Measurements from ENCODE around the gene SLC4A1AP. TPM values are rescaled to one million over a fixed set of nuclear protein-coding genes. Genes with fewer than 3 reads are reported as not detected.
A peak's percentile ranks its signal among the peaks of the same experiment; 100 is the strongest.

Gene SLC4A1AP
- total RNA-seq, 2 experiments from 2014 or later = 25.1 to 27.4 TPM

DNA sequence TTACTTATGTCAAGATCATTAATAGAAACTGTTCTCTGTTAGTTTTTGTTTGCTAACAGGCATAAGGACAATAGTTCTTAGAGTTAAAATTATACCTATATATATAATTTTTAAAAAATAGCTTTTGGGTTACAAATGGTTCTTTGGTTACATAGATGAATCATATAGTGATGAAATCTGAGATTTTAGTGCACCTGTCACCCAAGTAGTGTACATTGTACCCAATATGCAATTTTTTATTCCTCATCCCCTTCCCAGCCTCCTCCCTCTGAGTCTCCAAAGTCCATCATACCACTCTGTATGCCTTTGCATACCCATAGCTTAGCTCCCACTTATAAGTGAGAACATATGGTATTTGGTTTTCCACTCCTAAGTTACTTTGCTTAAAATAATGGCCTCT lies 26.4 kb downstream of the SLC4A1AP start:
- no peaks in the 10 kb centered on the region for H3K9me3 Mint-ChIP-seq
- H3K4me3 Mint-ChIP-seq = no peak overlapping the region
- DNase-seq (no peak), ATAC-seq (ENCODE audit: low read depth) (no peak)
- POLR2A ChIA-PET = no interaction called here
- peaks cover 8% of the 10 kb centered on the region for H3K4me1 Mint-ChIP-seq
- H3K36me3 Mint-ChIP-seq = peaks cover 22% of the 10 kb centered on the region
- no peaks in the 10 kb centered on the region for H3K27me3 Mint-ChIP-seq
- no peak overlapping the region for H3K27ac Mint-ChIP-seq

DNA sequence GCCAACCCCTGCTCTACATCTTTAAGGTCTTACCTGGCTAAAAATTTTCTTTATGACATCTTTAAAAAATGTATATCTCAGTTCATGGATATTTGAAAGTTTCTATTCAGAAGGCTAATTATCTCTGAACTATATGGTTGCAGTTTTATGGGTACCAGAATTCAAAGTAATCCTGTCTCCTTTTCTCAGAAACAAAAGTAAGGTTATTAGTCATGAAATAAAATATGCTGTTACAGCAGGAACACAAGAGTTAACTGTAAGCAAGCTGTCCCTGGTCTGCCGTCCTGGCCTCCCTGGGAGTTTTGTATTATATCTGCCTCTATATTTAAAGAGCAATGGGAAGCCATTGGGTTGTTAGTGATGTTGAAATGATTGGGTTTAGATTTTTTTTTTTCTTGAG lies 34.0 kb downstream of the SLC4A1AP start:
- no peaks in the 10 kb centered on the region for H3K9me3 Mint-ChIP-seq
- H3K27me3 Mint-ChIP-seq = no peaks in the 10 kb centered on the region
- H3K4me3 Mint-ChIP-seq = no peak overlapping the region
- DNase-seq = no peak
- H3K36me3 Mint-ChIP-seq = peaks cover 18% of the 10 kb centered on the region
- ATAC-seq (ENCODE audit: low read depth) = no peak
- no peak overlapping the region for H3K27ac Mint-ChIP-seq
- H3K4me1 Mint-ChIP-seq = peaks cover 4% of the 10 kb centered on the region
- POLR2A ChIA-PET = no interaction called here

DNA sequence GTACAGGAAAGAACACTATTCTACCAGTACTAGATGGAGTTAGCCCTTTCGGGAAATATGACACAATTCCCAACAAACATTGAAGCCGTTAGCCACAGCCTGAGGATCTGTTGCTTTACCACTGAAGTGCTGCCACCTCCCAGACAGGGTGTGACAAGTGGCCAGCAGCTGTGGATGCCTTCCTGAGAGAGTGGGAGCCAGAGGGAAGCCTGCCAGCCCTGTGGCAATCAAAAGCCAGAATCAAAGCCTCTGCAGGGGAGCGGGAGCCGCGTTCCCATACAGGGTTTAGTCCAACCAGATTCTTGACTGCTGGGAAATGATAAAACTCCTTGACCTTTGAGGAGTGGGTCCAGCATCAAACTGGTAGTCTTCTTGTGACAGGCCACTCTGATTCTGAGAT lies 38.0 kb downstream of the SLC4A1AP start:
- H3K9me3 Mint-ChIP-seq = no peaks in the 10 kb centered on the region
- peaks cover 11% of the 10 kb centered on the region for H3K4me1 Mint-ChIP-seq
- H3K36me3 Mint-ChIP-seq = peaks cover 6% of the 10 kb centered on the region
- POLR2A ChIA-PET = no interaction called here
- H3K27ac Mint-ChIP-seq = no peak overlapping the region
- no peaks in the 10 kb centered on the region for H3K27me3 Mint-ChIP-seq
- H3K4me3 Mint-ChIP-seq = no peak overlapping the region
- DNase-seq (no peak), ATAC-seq (ENCODE audit: low read depth) (no peak)

DNA sequence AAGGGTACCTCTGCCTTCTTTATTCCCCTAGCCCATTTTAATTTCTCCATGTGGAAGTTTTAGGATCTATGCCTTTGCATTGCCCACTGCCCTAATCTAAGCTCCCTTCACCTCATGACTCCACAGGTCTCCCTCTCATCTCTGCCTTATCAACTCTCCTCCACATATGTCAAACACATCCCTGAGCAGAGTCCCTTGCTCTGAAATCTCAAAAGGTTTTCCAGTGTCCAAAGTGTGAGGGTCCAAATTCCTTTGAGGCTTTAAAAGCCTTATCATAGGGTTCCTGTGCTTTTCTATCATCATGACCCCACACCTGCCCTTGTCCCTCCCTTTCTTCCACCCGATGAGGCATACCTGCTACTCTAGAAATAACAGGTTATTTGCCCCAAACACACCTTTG lies 38.6 kb downstream of the SLC4A1AP start:
- peaks cover 5% of the 10 kb centered on the region for H3K36me3 Mint-ChIP-seq
- H3K27ac Mint-ChIP-seq = no peak overlapping the region
- POLR2A ChIA-PET = no interaction called here
- no peaks in the 10 kb centered on the region for H3K9me3 Mint-ChIP-seq
- DNase-seq (no peak), ATAC-seq (ENCODE audit: low read depth) (no peak)
- no peak overlapping the region for H3K4me3 Mint-ChIP-seq
- H3K4me1 Mint-ChIP-seq = peaks cover 11% of the 10 kb centered on the region
- H3K27me3 Mint-ChIP-seq = no peaks in the 10 kb centered on the region

DNA sequence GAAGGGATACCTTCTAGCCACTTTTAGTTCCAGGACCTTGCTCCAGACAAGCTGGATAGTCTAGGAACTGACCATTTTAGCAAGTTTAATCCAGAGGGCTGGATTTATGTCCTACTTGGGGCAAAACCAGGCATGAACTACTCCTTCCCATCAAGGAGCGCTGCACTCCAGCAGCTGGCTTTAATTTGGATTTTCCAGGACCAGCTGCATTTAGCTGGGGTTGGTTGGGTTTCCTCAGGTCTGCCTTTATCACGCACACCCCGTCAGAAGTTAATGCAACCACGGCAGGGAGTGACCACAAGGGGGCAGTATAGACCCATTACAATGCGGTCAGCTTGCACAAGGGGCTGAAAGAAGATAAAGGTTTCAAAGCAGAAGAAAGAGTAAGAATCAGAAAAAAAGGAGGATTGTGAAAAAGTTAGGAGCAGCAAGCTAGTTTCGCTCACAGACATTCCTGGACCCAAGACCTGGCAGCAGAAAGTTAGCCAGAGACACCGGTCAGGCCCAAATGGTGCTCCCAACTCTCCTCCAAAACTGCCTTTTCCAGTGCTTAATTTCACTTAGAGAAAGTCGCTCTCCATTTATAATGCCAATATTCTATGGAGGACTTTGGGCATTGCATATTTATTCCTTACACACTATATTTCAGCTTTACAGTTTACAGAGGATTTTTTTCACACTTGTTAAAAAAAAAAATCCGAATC lies 40.1 kb downstream of the SLC4A1AP start:
- DNase-seq (peak; percentile 79), ATAC-seq (ENCODE audit: low read depth) (peak; percentile 83)
- Mint-ChIP-seq H3K4me3 (no peak overlapping the region), H3K36me3 (no peaks in the 10 kb centered on the region), H3K27ac (peak overlapping the region; percentile 12), H3K27me3 (peaks cover 4% of the 10 kb centered on the region), H3K9me3 (no peaks in the 10 kb centered on the region), H3K4me1 (peaks cover 7% of the 10 kb centered on the region)
- POLR2A ChIA-PET = interaction anchor here (0.7 to 1.7 kb wide), 3 partner anchors 14 to 429 kb away, joined by 3 to 5 read pairs (median 3); no protein-coding TSS in a partner anchor

DNA sequence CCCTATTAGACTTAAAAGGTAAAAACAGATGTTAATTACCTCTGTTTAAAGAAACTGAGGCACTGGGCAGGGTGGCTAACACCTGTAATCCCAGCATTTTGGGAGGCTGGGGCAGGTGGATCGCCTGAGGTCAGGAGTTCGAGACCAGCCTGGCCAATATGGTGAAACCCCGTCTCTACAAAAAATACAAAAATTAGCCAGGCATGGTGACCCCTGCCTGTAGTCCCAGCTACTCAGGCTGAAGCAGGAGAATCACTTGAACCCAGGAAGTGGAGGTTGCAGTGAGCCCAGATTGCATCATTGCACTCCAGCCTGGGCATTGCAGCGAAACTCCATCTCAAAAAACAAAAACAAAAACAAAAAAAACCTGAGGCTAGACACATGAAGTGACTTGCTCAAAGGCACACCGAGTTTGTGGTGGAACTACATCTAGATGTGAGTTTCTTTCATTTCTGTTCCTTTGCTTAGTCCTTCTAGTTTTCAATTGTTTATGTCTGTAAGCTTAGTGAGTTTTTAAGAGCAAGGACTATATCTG lies 40.7 kb downstream of the SLC4A1AP start:
- POLR2A ChIA-PET = interaction anchor here (1.1 to 1.7 kb wide), 2 partner anchors 13 to 21 kb away, joined by 3 to 5 read pairs; no protein-coding TSS in a partner anchor
- Mint-ChIP-seq H3K36me3 (no peaks in the 10 kb centered on the region), H3K27ac (no peak overlapping the region), H3K27me3 (peaks cover 7% of the 10 kb centered on the region), H3K9me3 (no peaks in the 10 kb centered on the region), H3K4me3 (no peak overlapping the region), H3K4me1 (peaks cover 7% of the 10 kb centered on the region)
- ATAC-seq (ENCODE audit: low read depth) = no peak
- DNase-seq = no peak

DNA sequence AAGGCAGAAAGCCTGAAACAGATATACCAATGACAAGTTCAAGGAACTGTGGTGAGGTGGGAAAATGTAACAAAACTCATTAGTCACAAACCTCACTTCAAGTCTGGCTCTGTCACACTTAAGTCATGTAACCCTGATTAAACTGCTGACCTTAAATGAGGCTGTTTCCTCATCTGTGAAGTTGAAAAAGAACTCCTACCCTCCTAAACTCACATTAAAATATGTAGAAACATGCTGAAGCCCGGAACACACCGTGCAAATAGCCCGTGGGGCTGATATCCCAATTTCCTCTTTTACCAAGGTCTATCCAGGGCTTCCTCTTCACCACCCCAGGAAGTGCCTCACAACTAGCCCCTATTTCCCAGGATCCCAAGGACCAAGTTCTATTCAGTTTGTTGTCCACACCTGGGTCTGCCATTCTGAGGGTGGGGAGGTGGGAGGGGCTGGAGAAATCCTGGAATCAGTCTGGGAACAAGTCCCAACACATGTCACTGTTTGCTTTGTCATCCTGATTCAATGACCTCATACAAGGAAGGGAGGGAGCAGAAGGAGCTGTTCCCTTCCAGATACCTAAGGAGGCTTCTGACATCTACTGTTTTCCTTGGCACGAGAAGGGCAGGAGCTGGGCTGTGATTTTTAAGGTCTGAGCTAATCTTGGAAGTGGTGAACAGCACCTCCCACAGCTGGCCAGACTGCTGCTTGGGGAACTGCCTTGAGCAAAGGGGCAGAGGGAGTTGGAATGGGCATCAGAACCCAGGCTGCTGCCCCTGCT lies 42.3 kb downstream of the SLC4A1AP start:
- peaks cover 7% of the 10 kb centered on the region for H3K4me1 Mint-ChIP-seq
- DNase-seq (no peak), ATAC-seq (ENCODE audit: low read depth) (no peak)
- no peak overlapping the region for H3K4me3 Mint-ChIP-seq
- H3K27ac Mint-ChIP-seq = no peak overlapping the region
- no peaks in the 10 kb centered on the region for H3K9me3 Mint-ChIP-seq
- H3K36me3 Mint-ChIP-seq = no peaks in the 10 kb centered on the region
- POLR2A ChIA-PET = no interaction called here
- H3K27me3 Mint-ChIP-seq = peaks cover 9% of the 10 kb centered on the region

DNA sequence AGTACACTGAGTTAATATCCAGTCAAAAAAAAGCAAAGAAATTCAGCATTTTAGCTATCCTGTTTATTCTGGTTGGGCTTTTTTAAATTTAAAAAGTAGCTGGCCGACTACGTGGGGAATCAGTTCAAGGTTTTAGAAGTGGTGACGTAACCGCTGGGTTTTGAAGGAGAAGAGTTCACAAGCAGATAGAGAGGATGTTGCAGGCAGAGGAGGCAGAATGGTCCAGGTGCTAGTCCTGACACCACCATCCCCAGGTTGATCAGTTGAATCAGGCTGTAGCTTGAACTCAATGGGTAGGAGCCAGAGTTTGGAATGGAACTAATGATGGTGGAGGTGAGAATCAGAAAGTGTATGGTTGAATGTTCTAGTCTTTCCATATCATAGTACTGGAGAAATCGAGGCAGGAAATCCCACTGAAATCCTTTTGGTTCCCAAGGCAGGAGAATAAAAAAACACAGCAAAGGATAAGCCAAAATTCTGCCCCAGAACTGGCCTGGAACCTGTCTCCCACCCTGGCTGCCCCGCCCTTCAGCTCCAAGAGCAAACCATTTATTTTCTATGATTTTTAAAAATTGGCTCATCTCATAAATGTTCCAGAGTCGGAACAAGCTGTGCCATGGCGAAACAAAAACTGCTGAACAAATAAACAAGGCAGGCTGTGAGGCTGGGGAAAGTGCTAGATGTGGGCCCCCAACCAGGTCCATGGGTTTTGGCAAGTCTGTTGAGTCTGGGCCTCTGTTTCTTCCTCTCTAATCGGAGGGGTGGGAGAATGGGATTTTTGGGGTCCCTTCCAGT lies 44.0 kb downstream of the SLC4A1AP start:
- POLR2A ChIA-PET = interaction anchor here (0.9 kb wide), 1 partner anchor 688 kb away, joined by 3 read pairs; no protein-coding TSS in a partner anchor
- Mint-ChIP-seq H3K4me3 (no peak overlapping the region), H3K27me3 (peaks cover 10% of the 10 kb centered on the region), H3K9me3 (no peaks in the 10 kb centered on the region), H3K27ac (no peak overlapping the region), H3K4me1 (peaks cover 7% of the 10 kb centered on the region), H3K36me3 (no peaks in the 10 kb centered on the region)
- ATAC-seq (ENCODE audit: low read depth) (no peak), DNase-seq (no peak)

DNA sequence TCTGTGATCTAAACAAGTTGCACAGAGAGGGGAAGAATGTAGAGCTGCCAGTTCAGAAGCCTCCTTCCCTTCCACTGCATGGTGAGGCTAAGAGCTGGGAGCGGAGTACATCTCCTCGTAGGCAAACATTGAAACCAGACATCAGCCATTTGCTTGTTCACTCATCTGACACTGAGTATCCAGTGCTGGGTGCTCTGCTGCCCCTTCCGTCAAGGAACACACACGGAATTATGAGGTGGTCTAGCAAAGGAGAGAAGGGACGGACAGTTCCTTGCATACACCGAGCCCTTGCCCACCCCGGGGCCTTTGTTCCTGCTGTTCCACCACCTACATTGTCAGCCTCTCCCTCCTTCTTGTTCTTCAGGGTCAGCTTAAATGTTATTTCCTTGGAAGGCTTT lies 44.6 kb downstream of the SLC4A1AP start:
- Mint-ChIP-seq H3K9me3 (no peaks in the 10 kb centered on the region), H3K4me1 (peaks cover 6% of the 10 kb centered on the region), H3K27ac (no peak overlapping the region), H3K4me3 (no peak overlapping the region), H3K36me3 (no peaks in the 10 kb centered on the region), H3K27me3 (peaks cover 15% of the 10 kb centered on the region)
- POLR2A ChIA-PET = no interaction called here
- ATAC-seq (ENCODE audit: low read depth) (no peak), DNase-seq (no peak)

DNA sequence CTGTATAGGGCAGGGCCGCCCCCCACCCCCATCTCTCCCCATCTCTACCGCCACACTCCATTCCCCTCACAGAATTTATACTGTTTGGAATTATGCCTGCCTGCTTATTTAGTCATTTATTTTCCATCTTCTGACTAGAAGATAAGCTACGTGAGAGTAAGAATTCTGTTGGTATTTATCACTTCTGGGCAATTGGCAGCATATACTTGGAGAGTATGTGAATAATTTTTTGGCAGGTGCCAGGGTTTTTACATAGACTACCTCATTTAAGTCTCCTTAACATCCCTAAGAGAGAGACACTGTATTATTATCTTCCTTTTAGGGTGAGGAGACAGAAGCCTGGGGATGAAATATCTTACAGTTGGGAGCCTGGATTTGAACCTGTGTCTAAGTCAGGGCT lies 45.0 kb downstream of the SLC4A1AP start:
- DNase-seq = no peak
- POLR2A ChIA-PET = no interaction called here

DNA sequence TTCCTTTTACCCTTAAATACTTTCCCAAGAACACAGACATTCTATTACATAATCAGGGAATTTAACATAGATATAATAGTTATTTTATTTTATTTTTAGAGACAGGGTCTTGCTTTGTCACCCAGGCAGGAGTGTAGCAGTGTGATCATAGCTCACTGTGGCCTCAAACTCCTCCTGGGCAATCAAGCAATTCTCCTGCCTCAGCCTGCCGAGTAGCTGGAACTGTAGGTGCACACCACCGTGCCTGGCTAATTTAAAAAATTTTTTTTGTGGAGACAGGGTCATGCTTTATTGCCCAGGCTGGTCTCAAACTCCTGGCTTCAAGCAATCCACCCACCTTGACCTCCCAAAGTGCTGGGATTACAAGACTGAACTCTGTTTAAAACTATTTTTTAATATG lies 45.6 kb downstream of the SLC4A1AP start:
- Mint-ChIP-seq H3K4me3 (no peak overlapping the region), H3K9me3 (no peaks in the 10 kb centered on the region), H3K27me3 (peaks cover 17% of the 10 kb centered on the region), H3K4me1 (peaks cover 2% of the 10 kb centered on the region), H3K36me3 (no peaks in the 10 kb centered on the region), H3K27ac (no peak overlapping the region)
- DNase-seq (no peak), ATAC-seq (ENCODE audit: low read depth) (no peak)
- POLR2A ChIA-PET = no interaction called here

More for the DNA sequence above, 45.0 kb downstream of the SLC4A1AP start:
- ATAC-seq (ENCODE audit: low read depth) = no peak
- Mint-ChIP-seq H3K27me3 (peaks cover 16% of the 10 kb centered on the region), H3K4me1 (peaks cover 5% of the 10 kb centered on the region), H3K36me3 (no peaks in the 10 kb centered on the region), H3K4me3 (no peak overlapping the region), H3K9me3 (no peaks in the 10 kb centered on the region), H3K27ac (no peak overlapping the region)

DNA sequence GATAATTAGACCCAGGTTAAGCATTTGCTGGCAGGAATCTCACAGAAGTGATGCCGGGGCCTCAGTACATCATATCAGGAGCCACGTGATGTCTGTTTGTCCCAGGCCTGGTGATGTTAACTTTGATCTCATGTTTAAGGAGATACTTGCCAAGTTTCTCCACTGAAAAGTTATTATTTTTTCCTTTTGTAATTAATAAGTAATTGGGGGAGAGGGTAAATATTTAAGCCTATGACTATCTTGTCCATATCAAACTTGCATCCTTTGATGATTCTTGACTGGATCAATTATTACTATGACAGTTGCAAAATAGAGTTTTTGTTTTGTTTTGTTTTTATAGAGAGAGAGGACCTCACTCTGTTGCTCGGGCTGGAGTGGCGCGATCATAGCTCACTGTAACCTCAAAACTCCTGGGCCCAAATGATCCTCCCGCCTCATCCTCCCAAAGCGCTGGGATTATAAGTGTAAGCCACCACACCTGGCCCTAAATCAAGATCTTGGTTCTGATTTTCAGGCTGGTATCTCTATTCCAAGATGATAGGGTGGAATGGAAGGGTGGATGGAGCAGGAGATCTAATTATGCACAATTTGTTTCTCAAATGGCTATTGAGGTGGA lies 46.4 kb downstream of the SLC4A1AP start:
- no peak for ATAC-seq (ENCODE audit: low read depth)
- no peak for DNase-seq
- no peaks in the 10 kb centered on the region for H3K9me3 Mint-ChIP-seq
- H3K36me3 Mint-ChIP-seq = no peaks in the 10 kb centered on the region
- POLR2A ChIA-PET = no interaction called here
- no peak overlapping the region for H3K4me3 Mint-ChIP-seq
- peaks cover 5% of the 10 kb centered on the region for H3K4me1 Mint-ChIP-seq
- H3K27ac Mint-ChIP-seq = no peak overlapping the region
- peaks cover 23% of the 10 kb centered on the region for H3K27me3 Mint-ChIP-seq
